Measurements from ENCODE around the gene S100A1.

S100A1 gene

DNA sequence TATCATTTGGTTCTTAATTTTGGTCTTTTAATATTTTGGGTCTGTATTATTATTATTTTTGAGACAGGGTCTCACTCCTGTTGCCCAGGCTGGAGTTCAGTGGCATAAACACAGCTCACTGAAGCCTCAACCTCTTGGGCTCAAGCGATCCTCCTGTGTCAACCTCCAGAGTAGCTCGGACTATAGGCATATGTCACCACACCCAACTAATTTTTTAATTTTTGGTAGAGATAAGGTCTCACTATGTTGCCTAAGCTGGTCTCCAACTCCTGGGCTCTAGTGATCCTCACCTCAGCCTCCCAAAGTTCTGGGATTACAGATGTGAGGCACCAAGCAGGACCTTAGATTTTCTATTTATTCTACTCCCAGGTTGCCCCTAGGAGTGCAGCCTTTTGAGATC, 45.3 kb downstream of the S100A1 start:
- DNase-seq (ENCODE audit: insufficient read length, low spot score): no peak
- TF ChIP-seq POLR2AphosphoS5 (IDR thresholded peaks at IDR 0.05; ENCODE audit: low read depth, low read length) (no peak), POLR2A (IDR thresholded peaks at IDR 0.05; ENCODE audit: low read depth, low read length) (no peak), PAX5 (IDR thresholded peaks at IDR 0.05; ENCODE audit: insufficient read depth, low read length, severe bottlenecking) (no peak), SPI1 (IDR thresholded peaks at IDR 0.05; ENCODE audit: low read depth, low read length) (no peak), TAF1 (IDR thresholded peaks at IDR 0.05; ENCODE audit: low read depth, low read length) (no peak), POU2F2 (IDR thresholded peaks at IDR 0.05; ENCODE audit: low read depth, low read length) (no peak)
- FAIRE-seq: no peak

DNA sequence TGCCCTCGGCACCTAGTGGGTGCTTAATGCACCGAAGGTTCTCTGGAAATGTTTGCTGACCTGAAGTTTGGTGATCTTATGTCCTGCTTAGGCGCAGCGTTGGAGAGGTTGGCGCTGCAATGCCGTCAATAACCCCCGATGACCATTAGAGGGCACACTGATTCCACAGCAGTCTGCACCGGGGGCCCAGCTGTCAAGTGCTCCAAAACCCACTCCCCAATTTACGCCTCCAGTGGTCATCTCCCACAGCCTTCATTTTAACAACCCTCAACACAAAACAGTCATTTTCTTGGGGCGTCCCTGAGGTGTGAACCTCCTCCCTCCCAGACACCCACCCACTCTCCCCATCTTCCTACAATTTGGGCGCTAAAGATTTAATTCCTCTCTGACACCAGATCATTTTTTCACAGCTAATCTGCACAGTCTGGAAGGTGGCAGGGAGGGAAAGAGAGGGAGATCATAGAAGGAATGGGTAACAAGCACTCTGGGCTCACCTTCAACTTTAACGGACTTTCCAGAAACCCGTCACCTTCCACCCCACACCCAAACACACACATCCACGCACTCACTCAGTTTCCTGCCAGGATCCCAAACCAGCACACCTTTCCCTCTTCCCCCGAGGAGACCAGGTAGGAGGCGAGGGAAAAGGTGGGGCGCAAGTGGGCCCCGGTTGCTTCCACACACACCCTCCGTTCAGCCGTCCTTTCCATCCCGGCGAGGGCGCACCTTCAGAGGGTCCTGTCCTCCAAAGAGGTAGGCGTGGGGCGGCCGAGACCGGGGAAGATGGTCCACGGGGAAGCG, 49.7 kb downstream of the S100A1 start:
- TF ChIP-seq POLR2AphosphoS5 (IDR thresholded peaks at IDR 0.05; ENCODE audit: low read depth, low read length) (no peak), SPI1 (IDR thresholded peaks at IDR 0.05; ENCODE audit: low read depth, low read length) (no peak), TAF1 (IDR thresholded peaks at IDR 0.05; ENCODE audit: low read depth, low read length) (no peak)
- peak; percentile 98 for FAIRE-seq
- DNase-seq (ENCODE audit: insufficient read length, low spot score): no peak

DNA sequence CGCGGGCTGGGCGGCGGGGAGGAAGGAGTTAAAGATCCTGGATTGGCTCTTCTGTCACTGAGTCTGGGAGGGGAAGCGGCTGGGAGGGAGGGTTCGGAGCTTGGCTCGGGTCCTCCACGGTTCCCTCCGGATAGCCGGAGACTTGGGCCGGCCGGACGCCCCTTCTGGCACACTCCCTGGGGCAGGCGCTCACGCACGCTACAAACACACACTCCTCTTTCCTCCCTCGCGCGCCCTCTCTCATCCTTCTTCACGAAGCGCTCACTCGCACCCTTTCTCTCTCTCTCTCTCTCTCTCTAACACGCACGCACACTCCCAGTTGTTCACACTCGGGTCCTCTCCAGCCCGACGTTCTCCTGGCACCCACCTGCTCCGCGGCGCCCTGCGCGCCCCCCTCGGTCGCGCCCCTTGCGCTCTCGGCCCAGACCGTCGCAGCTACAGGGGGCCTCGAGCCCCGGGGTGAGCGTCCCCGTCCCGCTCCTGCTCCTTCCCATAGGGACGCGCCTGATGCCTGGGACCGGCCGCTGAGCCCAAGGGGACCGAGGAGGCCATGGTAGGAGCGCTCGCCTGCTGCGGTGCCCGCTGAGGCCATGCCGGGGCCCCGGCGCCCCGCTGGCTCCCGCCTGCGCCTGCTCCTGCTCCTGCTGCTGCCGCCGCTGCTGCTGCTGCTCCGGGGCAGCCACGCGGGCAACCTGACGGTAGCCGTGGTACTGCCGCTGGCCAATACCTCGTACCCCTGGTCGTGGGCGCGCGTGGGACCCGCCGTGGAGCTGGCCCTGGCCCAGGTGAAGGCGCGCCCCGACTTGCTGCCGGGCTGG, 50.5 kb downstream of the S100A1 start, which contains the start of gene NPR1:
TSS of gene NPR1 (plus strand) at position 170 of the 818 bp plus-strand sequence. CDS start at position 591, 421 bp downstream.
- no peak for DNase-seq (ENCODE audit: insufficient read length, low spot score)
- TF ChIP-seq POU2F2 (IDR thresholded peaks at IDR 0.05; ENCODE audit: low read depth, low read length) (no peak), POLR2AphosphoS5 (IDR thresholded peaks at IDR 0.05; ENCODE audit: low read depth, low read length) (no peak), SPI1 (IDR thresholded peaks at IDR 0.05; ENCODE audit: low read depth, low read length) (no peak), PAX5 (IDR thresholded peaks at IDR 0.05; ENCODE audit: insufficient read depth, low read length, severe bottlenecking) (no peak), TAF1 (IDR thresholded peaks at IDR 0.05; ENCODE audit: low read depth, low read length) (no peak), POLR2A (IDR thresholded peaks at IDR 0.05; ENCODE audit: low read depth, low read length) (no peak)
- peak; percentile 45 for FAIRE-seq

DNA sequence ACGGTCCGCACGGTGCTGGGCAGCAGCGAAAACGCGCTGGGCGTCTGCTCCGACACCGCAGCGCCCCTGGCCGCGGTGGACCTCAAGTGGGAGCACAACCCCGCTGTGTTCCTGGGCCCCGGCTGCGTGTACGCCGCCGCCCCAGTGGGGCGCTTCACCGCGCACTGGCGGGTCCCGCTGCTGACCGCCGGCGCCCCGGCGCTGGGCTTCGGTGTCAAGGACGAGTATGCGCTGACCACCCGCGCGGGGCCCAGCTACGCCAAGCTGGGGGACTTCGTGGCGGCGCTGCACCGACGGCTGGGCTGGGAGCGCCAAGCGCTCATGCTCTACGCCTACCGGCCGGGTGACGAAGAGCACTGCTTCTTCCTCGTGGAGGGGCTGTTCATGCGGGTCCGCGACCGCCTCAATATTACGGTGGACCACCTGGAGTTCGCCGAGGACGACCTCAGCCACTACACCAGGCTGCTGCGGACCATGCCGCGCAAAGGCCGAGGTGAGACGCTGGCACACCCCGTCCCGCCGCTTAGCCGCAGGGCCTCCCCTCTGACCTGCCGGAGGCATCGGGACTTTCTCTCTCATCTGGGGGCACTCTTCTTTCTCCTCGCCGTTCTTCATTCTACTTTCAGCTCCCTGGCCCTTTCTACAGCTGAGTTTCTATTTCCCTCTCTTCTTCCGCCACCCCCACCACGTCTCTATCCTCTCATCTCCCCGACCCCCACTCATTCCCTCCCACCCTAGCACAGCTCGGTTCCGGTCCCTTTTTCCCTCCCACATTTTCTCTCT, 51.3 kb downstream of the S100A1 start:
- DNase-seq (ENCODE audit: insufficient read length, low spot score): no peak
- no peak for TF ChIP-seq PAX5 (IDR thresholded peaks at IDR 0.05; ENCODE audit: insufficient read depth, low read length, severe bottlenecking)
- no peak for TF ChIP-seq POU2F2 (IDR thresholded peaks at IDR 0.05; ENCODE audit: low read depth, low read length)
- no peak for TF ChIP-seq SPI1 (IDR thresholded peaks at IDR 0.05; ENCODE audit: low read depth, low read length)
- TF ChIP-seq POLR2A (IDR thresholded peaks at IDR 0.05; ENCODE audit: low read depth, low read length): no peak
- TF ChIP-seq POLR2AphosphoS5 (IDR thresholded peaks at IDR 0.05; ENCODE audit: low read depth, low read length): no peak
- no peak for TF ChIP-seq TAF1 (IDR thresholded peaks at IDR 0.05; ENCODE audit: low read depth, low read length)
- FAIRE-seq: peak; percentile 84

DNA sequence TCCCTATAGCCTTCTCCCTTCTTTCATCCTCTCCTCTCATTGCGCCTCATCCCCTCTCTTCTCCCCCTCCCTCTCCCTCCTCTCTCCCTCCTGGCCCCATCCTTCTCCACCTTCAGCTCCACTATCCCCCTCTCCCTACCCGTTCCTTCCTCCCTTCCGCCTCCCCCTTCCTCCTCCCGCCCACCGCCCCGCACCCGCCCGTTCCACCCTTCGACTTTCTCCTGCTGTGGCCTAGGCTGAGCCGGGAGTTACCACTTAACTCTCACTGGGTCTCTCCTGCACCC, 51.8 kb downstream of the S100A1 start:
- DNase-seq (ENCODE audit: insufficient read length, low spot score) (no peak), FAIRE-seq (no peak)
- TF ChIP-seq POU2F2 (IDR thresholded peaks at IDR 0.05; ENCODE audit: low read depth, low read length) (no peak), SPI1 (IDR thresholded peaks at IDR 0.05; ENCODE audit: low read depth, low read length) (no peak)
